ENCODE data around the gene KCNQ2.

KCNQ2 gene

GRCh38 chr20:63507083-63507743, 34.8 kb upstream of the KCNQ2 start:
- Mint-ChIP-seq H3K4me3 (peak overlapping the region; percentile 36), H3K36me3 (no peaks in the 10 kb centered on the region), H3K27ac (no peak overlapping the region), H3K4me1 (peaks cover 20% of the 10 kb centered on the region), H3K9me3 (peaks cover 4% of the 10 kb centered on the region)
- DNase-seq (ENCODE audit: low spot score in 2 of 2) (no peak), ATAC-seq (no peak)

GRCh38 chr20:63505723-63506122, 33.3 kb upstream of the KCNQ2 start:
- Mint-ChIP-seq H3K4me1 (peaks cover 20% of the 10 kb centered on the region), H3K27ac (no peak overlapping the region), H3K36me3 (no peaks in the 10 kb centered on the region), H3K9me3 (peaks cover 4% of the 10 kb centered on the region), H3K4me3 (no peak overlapping the region)
- no peak for DNase-seq (ENCODE audit: low spot score in 2 of 2)
- no peak for ATAC-seq

GRCh38 chr20:63505281-63505680, 32.8 kb upstream of the KCNQ2 start:
- DNase-seq (ENCODE audit: low spot score in 2 of 2) (no peak), ATAC-seq (no peak)
- Mint-ChIP-seq H3K4me3 (no peak overlapping the region), H3K36me3 (no peaks in the 10 kb centered on the region), H3K27ac (no peak overlapping the region), H3K4me1 (peaks cover 20% of the 10 kb centered on the region), H3K9me3 (peaks cover 4% of the 10 kb centered on the region)

GRCh38 chr20:63504642-63505041, 32.2 kb upstream of the KCNQ2 start:
- peaks cover 20% of the 10 kb centered on the region for H3K4me1 Mint-ChIP-seq
- ATAC-seq (no peak), DNase-seq (ENCODE audit: low spot score in 2 of 2) (no peak)
- H3K9me3 Mint-ChIP-seq, result peaks cover 4% of the 10 kb centered on the region
- no peaks in the 10 kb centered on the region for H3K36me3 Mint-ChIP-seq
- no peak overlapping the region for H3K4me3 Mint-ChIP-seq
- no peak overlapping the region for H3K27ac Mint-ChIP-seq

- ATAC-seq (no peak), DNase-seq (ENCODE audit: low spot score in 2 of 2) (no peak)
- Mint-ChIP-seq H3K4me3 (no peak overlapping the region), H3K36me3 (no peaks in the 10 kb centered on the region), H3K9me3 (peaks cover 4% of the 10 kb centered on the region), H3K27ac (no peak overlapping the region), H3K4me1 (peaks cover 14% of the 10 kb centered on the region)
These were observed 31.1 kb upstream of the KCNQ2 start for GRCh38 chr20:63503524-63503923.

- Mint-ChIP-seq H3K9me3 (peaks cover 4% of the 10 kb centered on the region), H3K4me3 (no peak overlapping the region), H3K27ac (no peak overlapping the region), H3K36me3 (no peaks in the 10 kb centered on the region), H3K4me1 (peaks cover 8% of the 10 kb centered on the region)
- no peak for DNase-seq (ENCODE audit: low spot score in 2 of 2)
- no peak for ATAC-seq
These were observed 30.3 kb upstream of the KCNQ2 start for GRCh38 chr20:63502671-63503172.

- DNase-seq (ENCODE audit: low spot score in 2 of 2) (no peak), ATAC-seq (no peak)
- Mint-ChIP-seq H3K36me3 (no peaks in the 10 kb centered on the region), H3K9me3 (peaks cover 4% of the 10 kb centered on the region), H3K4me1 (peaks cover 5% of the 10 kb centered on the region), H3K4me3 (no peak overlapping the region), H3K27ac (no peak overlapping the region)
These were observed 29.6 kb upstream of the KCNQ2 start for GRCh38 chr20:63501818-63502670.

GRCh38 chr20:63500902-63501817, 28.7 kb upstream of the KCNQ2 start:
- Mint-ChIP-seq H3K9me3 (peaks cover 4% of the 10 kb centered on the region), H3K36me3 (no peaks in the 10 kb centered on the region), H3K4me3 (no peak overlapping the region), H3K27ac (no peak overlapping the region), H3K4me1 (no peaks in the 10 kb centered on the region)
- ATAC-seq, result no peak
- no peak for DNase-seq (ENCODE audit: low spot score in 2 of 2)

GRCh38 chr20:63500151-63500901, 27.9 kb upstream of the KCNQ2 start:
- Mint-ChIP-seq H3K4me1 (no peaks in the 10 kb centered on the region), H3K27ac (no peak overlapping the region), H3K9me3 (peaks cover 4% of the 10 kb centered on the region), H3K4me3 (peak overlapping the region; percentile 10), H3K36me3 (no peaks in the 10 kb centered on the region)
- DNase-seq (ENCODE audit: low spot score in 2 of 2), result no peak
- ATAC-seq, result no peak

GRCh38 chr20:63499338-63499969, 27.0 kb upstream of the KCNQ2 start:
- no peak for DNase-seq (ENCODE audit: low spot score in 2 of 2)
- Mint-ChIP-seq H3K4me3 (peak overlapping the region; percentile 10), H3K4me1 (no peaks in the 10 kb centered on the region), H3K27ac (no peak overlapping the region), H3K36me3 (no peaks in the 10 kb centered on the region), H3K9me3 (no peaks in the 10 kb centered on the region)
- ATAC-seq, result no peak

GRCh38 chr20:63498960-63499337, 26.5 kb upstream of the KCNQ2 start, which contains the start of gene EEF1A2:
EEF1A2 (minus strand) TSS chr20:63499083; CDS start chr20:63497763, 1,320 bp downstream.
- no peak for DNase-seq (ENCODE audit: low spot score in 2 of 2)
- ATAC-seq, result peak; percentile 27

GRCh38 chr20:63497946-63498935, 25.8 kb upstream of the KCNQ2 start:
- H3K36me3 Mint-ChIP-seq, result no peaks in the 10 kb centered on the region
- H3K4me3 Mint-ChIP-seq, result peak overlapping the region; percentile 50
- no peak for ATAC-seq
- DNase-seq (ENCODE audit: low spot score in 2 of 2), result no peak
- no peaks in the 10 kb centered on the region for H3K9me3 Mint-ChIP-seq
- no peaks in the 10 kb centered on the region for H3K4me1 Mint-ChIP-seq
- no peak overlapping the region for H3K27ac Mint-ChIP-seq

More at GRCh38 chr20:63498960-63499337, 26.5 kb upstream of the KCNQ2 start, which contains the start of gene EEF1A2:
- Mint-ChIP-seq H3K9me3 (no peaks in the 10 kb centered on the region), H3K36me3 (no peaks in the 10 kb centered on the region), H3K27ac (no peak within 1 kb of the TSS), H3K4me1 (no peaks in the 10 kb centered on the region), H3K4me3 (peak within 1 kb of the TSS; percentile 50)
